GM13976 (cell line): ENCODE data around the gene PLEKHG4B.

Source experiments
- DNase-seq: peaks from one replicate; pipeline ENCODE4 v3.0.0; 2012; ENCODE audit warnings: low spot score
- in situ Hi-C: fragments of 300-500 bp; cut with MboI; formaldehyde crosslinking; loops from one replicate; pipeline ENCODE4 v1.12.0; 2022; ENCODE audit warnings: low sequenced_read_pairs, mixed read lengths, inconsistent platforms; ENCODE audit not compliant: unreplicated experiment
- TF ChIP-seq, protein P1 (sequence below): IDR thresholded peaks from 2 replicates; pipeline ENCODE4 v1.5.1; 2012; ENCODE audit warnings: borderline replicate concordance, mild to moderate bottlenecking; ENCODE audit not compliant: insufficient read depth; ENCODE audit errors: extremely low read depth, missing control alignments, control extremely low read depth

Gene PLEKHG4B

DNA sequence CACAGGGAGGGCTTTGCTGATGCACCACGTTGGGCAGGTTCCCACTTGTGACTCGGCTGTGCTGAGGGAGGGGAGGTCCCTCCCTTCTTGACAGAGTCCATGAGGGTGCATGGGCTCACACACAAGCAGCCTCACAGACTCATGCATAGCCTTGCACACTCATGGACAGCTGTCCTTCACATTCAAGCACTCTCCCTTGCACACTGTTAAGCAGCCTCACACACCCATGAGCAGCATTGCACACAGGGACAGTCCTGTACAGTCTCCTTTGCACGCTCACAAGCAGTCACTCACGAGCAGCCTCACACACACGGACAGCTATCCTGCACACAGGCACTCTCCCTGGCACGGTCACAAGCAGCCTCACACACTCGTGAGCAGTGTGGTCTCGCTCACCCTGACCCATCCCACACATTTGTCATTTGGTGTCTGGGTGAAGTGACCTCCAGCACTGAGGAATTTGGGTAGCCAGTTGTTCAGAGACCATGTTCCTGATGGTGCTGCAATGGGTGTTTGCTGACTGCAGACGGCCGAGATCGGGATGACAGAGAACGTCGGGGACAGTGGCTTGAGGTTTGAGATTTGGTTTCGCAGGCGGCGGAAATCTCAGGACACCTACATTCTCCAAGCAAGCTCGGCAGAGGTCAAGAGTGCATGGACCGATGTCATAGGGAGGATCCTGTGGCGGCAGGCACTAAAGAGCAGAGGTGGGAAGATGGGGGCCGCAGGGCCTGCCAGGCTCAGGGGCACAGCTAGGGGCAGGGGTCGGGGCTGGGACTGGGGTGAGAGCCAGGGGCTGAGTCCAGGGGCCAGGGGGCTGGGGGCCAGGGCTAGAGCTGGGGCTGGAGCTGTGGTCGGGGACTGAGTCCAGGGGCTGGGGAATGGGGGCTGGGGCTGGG lies 81.7 kb downstream of the PLEKHG4B start:
- TF ChIP-seq, protein P1, sequence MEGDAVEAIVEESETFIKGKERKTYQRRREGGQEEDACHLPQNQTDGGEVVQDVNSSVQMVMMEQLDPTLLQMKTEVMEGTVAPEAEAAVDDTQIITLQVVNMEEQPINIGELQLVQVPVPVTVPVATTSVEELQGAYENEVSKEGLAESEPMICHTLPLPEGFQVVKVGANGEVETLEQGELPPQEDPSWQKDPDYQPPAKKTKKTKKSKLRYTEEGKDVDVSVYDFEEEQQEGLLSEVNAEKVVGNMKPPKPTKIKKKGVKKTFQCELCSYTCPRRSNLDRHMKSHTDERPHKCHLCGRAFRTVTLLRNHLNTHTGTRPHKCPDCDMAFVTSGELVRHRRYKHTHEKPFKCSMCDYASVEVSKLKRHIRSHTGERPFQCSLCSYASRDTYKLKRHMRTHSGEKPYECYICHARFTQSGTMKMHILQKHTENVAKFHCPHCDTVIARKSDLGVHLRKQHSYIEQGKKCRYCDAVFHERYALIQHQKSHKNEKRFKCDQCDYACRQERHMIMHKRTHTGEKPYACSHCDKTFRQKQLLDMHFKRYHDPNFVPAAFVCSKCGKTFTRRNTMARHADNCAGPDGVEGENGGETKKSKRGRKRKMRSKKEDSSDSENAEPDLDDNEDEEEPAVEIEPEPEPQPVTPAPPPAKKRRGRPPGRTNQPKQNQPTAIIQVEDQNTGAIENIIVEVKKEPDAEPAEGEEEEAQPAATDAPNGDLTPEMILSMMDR, result no peak
- in situ Hi-C loops, result no loop called here
- no peak for DNase-seq

DNA sequence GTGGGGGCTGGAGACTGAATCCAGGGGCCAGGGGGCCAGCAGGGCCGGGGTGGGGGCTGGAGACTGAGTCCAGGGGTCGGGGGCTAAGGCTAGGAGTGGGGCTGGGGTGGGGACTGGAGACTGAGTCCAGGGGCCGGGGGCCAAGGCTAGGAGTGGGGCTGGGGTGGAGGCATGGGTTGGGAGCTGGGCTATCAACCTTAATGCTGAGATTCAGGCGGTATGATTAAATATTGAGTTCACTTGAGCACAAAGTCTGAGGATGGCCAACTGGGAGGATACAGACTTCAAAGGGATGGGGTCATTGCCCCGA lies 82.3 kb downstream of the PLEKHG4B start:
- TF ChIP-seq, protein P1, result no peak
- in situ Hi-C loops, result no loop called here
- DNase-seq, result no peak

- DNase-seq, result no peak
- TF ChIP-seq, protein P1, result no peak
- in situ Hi-C loops, result no loop called here
Observed at GRCh38 chr5:174876-175465, 83.0 kb downstream of the PLEKHG4B start.

DNA sequence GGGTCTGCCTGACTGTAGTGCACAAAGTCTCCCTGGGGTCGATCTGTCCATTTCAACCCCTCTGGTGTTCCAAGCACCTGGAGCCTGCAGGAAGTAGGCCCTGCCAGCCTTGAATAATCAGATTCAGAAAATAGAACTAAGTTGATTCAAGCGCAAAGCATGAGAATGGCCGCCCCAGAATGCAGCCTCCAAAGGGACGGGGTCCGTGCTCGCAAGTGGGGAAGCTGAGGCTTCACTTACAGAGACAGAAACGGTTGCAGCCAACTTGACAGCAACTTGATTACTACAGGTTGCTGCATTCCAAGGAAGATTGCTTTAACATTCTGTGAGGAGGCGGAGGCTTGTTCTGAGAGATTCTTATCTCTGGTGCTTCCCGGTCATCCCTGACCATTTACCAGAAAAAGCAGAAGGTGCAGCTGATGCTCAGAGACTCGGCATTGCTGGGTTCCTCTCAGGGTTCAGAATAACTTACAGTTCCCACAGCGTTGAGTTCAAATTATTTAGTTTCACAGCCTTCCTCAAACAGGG lies 84.4 kb downstream of the PLEKHG4B start:
- TF ChIP-seq, protein P1, result no peak
- in situ Hi-C loops, result no loop called here
- no peak for DNase-seq

DNA sequence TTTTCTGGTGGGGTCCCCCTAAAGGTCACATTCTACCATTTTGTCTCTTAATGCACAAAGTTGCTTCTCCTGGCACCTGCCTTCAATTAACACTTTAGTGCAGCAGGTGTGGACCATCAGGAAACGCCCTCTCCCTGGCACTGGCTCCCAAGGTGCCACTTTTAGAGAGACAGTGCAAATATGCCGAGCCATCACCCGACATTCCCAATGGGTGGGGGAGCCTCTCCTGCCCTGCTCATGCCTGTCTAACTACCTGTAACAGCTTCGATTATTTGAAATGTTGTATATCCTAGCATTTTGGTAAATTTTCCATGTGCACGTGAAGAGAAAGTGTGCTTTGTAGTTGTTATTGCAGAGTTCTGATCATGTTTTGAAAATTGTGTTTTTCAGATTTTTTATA lies 86.1 kb downstream of the PLEKHG4B start:
- TF ChIP-seq, protein P1, result no peak
- DNase-seq, result no peak
- in situ Hi-C loops, result no loop called here

DNA sequence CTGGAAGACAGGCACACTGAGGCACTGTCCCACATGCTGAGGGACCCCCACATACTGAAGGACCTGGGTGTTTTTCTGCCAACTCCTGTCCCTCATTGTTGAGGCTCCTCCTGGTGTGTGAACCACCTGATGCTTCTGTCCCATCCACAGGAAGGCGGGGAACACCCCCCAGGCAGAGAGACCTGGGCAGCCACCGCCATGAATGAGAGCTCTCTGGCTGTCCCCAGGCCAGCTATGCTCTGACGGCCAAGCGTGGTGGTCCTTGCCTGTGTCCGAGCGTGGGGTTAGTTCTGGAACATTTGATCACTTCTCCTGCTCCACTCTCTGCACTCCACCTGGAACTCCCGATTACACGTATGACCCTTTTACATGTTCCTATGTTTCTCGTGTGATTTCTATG lies 87.4 kb downstream of the PLEKHG4B start:
- no peak for DNase-seq
- in situ Hi-C loops, result no loop called here
- TF ChIP-seq, protein P1, result no peak
